Fibroblast of lung (primary cell): ENCODE results near the gene TMEM242.

Experiments used
- CTCF ChIP-seq, 2 donors: IDR thresholded peaks in 1 of 2; conservative IDR thresholded peaks in 1 of 2; 1 replicate in 1 of 2; 2 replicates in 1 of 2; pipeline ENCODE4 v1.5.1; 2011 to 2012; ENCODE audit warnings: low read length in 2 of 2, control low read depth in 1 of 2, inconsistent platforms in 1 of 2, low read depth in 1 of 2, mild to moderate bottlenecking in 1 of 2
- EZH2 ChIP-seq: IDR thresholded peaks from 2 replicates; pipeline ENCODE4 v1.5.1; 2012; ENCODE audit warnings: low read length, control low read depth, mild to moderate bottlenecking; ENCODE audit errors: missing control alignments

DNA sequence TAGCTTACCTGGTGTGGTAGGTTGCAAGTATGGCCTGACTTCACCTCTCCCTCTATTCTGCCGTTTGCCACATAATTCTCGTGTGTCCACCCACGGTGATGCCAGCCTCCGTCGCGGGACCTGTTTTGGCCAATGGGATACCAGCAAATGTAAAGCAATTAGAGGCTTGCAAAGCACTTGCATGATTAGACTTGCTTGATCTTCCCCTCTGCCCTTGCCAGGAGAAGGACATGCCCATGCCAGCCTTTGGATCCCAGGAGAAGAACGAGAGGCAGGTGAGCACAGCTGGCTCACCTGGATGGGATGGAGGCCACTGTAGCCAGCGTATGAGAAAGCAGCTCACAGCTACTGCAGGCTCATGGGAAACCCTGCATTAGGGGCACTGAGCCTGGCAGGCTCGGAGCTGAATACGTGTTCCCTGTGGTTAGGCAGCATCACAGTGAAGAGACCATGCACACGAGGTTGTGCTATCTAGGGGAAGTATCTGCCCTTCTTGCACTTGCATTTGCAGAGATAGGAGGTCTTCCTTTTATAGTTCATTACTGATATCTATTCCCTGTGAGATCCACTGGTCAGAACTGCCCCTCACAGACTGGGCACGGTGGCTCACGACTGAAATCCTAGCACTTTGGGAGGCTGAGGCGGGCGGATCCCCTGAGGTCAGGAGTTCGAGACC lies 62.4 kb downstream of the TMEM242 start:
- TF ChIP-seq EZH2 (no peak), CTCF (conservative IDR thresholded peaks at IDR 0.05 in 1 of 2, IDR thresholded peaks at IDR 0.05 in 1 of 2; ENCODE audit: low read depth in 1 of 2, low read length in 2 of 2) (no peak)
